ENCODE measurements around the gene EDNRB. TPM values are rescaled to one million over a fixed set of nuclear protein-coding genes. Genes with fewer than 3 reads are reported as not detected.

Gene EDNRB
- total and polyA plus RNA-seq, 2 of the 8 experiments (the other 6 are each of a cell fraction or from before 2014, with no cell fraction given), result 15.8 to 73.2 TPM

- H3K79me2 ChIP-seq (ENCODE audit: control insufficient read depth in 1 of 2, insufficient read depth in 2 of 2, low read length in 2 of 2), result no peaks in the 10 kb centered on the region
- TF ChIP-seq YY1 (IDR thresholded peaks at IDR 0.05; ENCODE audit: low read depth, low read length) (no peak), RBBP5 (IDR thresholded peaks at IDR 0.05; ENCODE audit: borderline replicate concordance, low read depth, low read length) (no peak), TEAD4 (IDR thresholded peaks at IDR 0.05; ENCODE audit: low read depth, low read length) (no peak), POLR2A (IDR thresholded peaks at IDR 0.05; ENCODE audit: control extremely low read depth in 1 of 2, low read depth in 2 of 2, low read length in 2 of 2) (no peak), CBX8 (IDR thresholded peaks at IDR 0.05; ENCODE audit: borderline replicate concordance, low read depth, low read length) (no peak), ZNF274 (IDR thresholded peaks at IDR 0.05; ENCODE audit: borderline replicate concordance, extremely low read depth, low read length) (no peak), CEBPB (IDR thresholded peaks at IDR 0.05; ENCODE audit: low read depth, low read length) (no peak), CREB1 (IDR thresholded peaks at IDR 0.05) (no peak), FOSL1 (IDR thresholded peaks at IDR 0.05; ENCODE audit: insufficient read depth, low read depth, low read length) (no peak), EZH2 (IDR thresholded peaks at IDR 0.05; ENCODE audit: low read depth, low read length, severe bottlenecking) (no peak), BACH1 (IDR thresholded peaks at IDR 0.05; ENCODE audit: low read length) (no peak), SIRT6 (IDR thresholded peaks at IDR 0.05; ENCODE audit: low read length) (no peak)
- TF ChIP-seq, protein P1, sequence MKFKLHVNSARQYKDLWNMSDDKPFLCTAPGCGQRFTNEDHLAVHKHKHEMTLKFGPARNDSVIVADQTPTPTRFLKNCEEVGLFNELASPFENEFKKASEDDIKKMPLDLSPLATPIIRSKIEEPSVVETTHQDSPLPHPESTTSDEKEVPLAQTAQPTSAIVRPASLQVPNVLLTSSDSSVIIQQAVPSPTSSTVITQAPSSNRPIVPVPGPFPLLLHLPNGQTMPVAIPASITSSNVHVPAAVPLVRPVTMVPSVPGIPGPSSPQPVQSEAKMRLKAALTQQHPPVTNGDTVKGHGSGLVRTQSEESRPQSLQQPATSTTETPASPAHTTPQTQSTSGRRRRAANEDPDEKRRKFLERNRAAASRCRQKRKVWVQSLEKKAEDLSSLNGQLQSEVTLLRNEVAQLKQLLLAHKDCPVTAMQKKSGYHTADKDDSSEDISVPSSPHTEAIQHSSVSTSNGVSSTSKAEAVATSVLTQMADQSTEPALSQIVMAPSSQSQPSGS (IDR thresholded peaks at IDR 0.05; ENCODE audit: low read length), result no peak
- TF ChIP-seq, protein P2, sequence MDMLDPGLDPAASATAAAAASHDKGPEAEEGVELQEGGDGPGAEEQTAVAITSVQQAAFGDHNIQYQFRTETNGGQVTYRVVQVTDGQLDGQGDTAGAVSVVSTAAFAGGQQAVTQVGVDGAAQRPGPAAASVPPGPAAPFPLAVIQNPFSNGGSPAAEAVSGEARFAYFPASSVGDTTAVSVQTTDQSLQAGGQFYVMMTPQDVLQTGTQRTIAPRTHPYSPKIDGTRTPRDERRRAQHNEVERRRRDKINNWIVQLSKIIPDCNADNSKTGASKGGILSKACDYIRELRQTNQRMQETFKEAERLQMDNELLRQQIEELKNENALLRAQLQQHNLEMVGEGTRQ (IDR thresholded peaks at IDR 0.05; ENCODE audit: low read length), result no peak
These were observed 27.9 kb upstream of the EDNRB start for GRCh38 chr13:77946522-77946921.

More at GRCh38 chr13:77946522-77946921, 27.9 kb upstream of the EDNRB start:
- DNase-seq (ENCODE audit: low read depth in 1 of 2, low spot score in 2 of 2) (no peak), FAIRE-seq (no peak)
- H3K4me1 ChIP-seq (replicated peaks in 1 of 4; ENCODE audit: control insufficient read depth in 3 of 4, insufficient read depth in 4 of 4, low read length in 3 of 4), result no peaks in the 10 kb centered on the region
- no peak overlapping the region for H3K56ac ChIP-seq (replicated peaks; ENCODE audit: insufficient read length, low read depth, low read length)
- no peak overlapping the region for H4K91ac ChIP-seq (replicated peaks; ENCODE audit: insufficient read length, low read length)
- no peak overlapping the region for H2BK12ac ChIP-seq (ENCODE audit: low read depth, low read length)
- CTCF ChIA-PET (ENCODE audit: partially characterized antibody), result no interaction called here
- H3K18ac ChIP-seq (ENCODE audit: extremely low read depth, low read length), result no peak overlapping the region
- no peak overlapping the region for H4K5ac ChIP-seq (ENCODE audit: insufficient read length, low read depth, low read length)
- POLR2A ChIA-PET (ENCODE audit: partially characterized antibody), result no interaction called here
- no peak overlapping the region for H3K4me3 ChIP-seq (ENCODE audit: extremely low read depth in 1 of 4, insufficient read depth in 2 of 4, low read depth in 3 of 4, low read length in 4 of 4)
- H3K9me3 ChIP-seq (ENCODE audit: insufficient read depth in 2 of 2, low read depth in 1 of 2, low read length in 1 of 2), result no peaks in the 10 kb centered on the region
- H3K14ac ChIP-seq (ENCODE audit: insufficient read length), result no peak overlapping the region
- no peak overlapping the region for H3K27ac ChIP-seq (ENCODE audit: low read depth, low read length)
- 83% methylated on average over 1 of the region's 1 CpG; no CpG with 5 or more reads in 1 of the 2 experiments for WGBS, 2 experiments (ENCODE audit: extremely low coverage in 1 of 2, insufficient coverage in 1 of 2, insufficient read length in 1 of 2, insufficient replicate concordance in 2 of 2, low coverage in 1 of 2, low lambda C conversion rate in 2 of 2, missing lambda C conversion rate in 1 of 2)
- no peak overlapping the region for H4K8ac ChIP-seq (ENCODE audit: extremely low read depth, insufficient read depth, low read length)
- no peak overlapping the region for H3K23ac ChIP-seq (ENCODE audit: insufficient read length)
- H3K27me3 ChIP-seq (replicated peaks in 1 of 4; ENCODE audit: control insufficient read depth in 3 of 4, extremely low read depth in 1 of 4, insufficient read depth in 3 of 4, low read length in 3 of 4), result no peaks in the 10 kb centered on the region
- H3K4ac ChIP-seq (replicated peaks; ENCODE audit: insufficient read length, low read depth, low read length), result no peak overlapping the region
- H3K36me3 ChIP-seq (ENCODE audit: control insufficient read depth in 2 of 4, insufficient read depth in 4 of 4, low read length in 3 of 4), result no peaks in the 10 kb centered on the region; a peak in 1 of 8 replicates
- H2BK15ac ChIP-seq (ENCODE audit: low read length), result no peak overlapping the region
- no peaks in the 10 kb centered on the region for H4K20me1 ChIP-seq (replicated peaks in 1 of 2; ENCODE audit: control insufficient read depth in 1 of 2, insufficient read depth in 2 of 2, low read length in 2 of 2)
- H3K23me2 ChIP-seq (ENCODE audit: low read depth, low read length), result no peaks in the 10 kb centered on the region
- H2AFZ ChIP-seq (ENCODE audit: low read length), result peak overlapping the region; percentile 14; the same call in 1 of the 2 replicates
- H2BK20ac ChIP-seq (ENCODE audit: low read length), result no peak overlapping the region
- H2BK120ac ChIP-seq (replicated peaks; ENCODE audit: low read depth, low read length), result no peak overlapping the region
- no peak overlapping the region for H2AK5ac ChIP-seq (ENCODE audit: low read depth, low read length)
- no peak overlapping the region for H2BK5ac ChIP-seq (ENCODE audit: low read depth, low read length)
- no peaks in the 10 kb centered on the region for H3K79me1 ChIP-seq (ENCODE audit: low read depth, low read length)
- H3K9ac ChIP-seq (replicated peaks in 1 of 4; ENCODE audit: extremely low read depth in 1 of 4, low read depth in 3 of 4, low read length in 3 of 4), result no peak overlapping the region
- no peak overlapping the region for H3K4me2 ChIP-seq (ENCODE audit: insufficient read depth in 1 of 2, low read depth in 2 of 2, low read length in 2 of 2)

Data from H1 (cell line).